Cardiac muscle cell (in vitro differentiated cells and primary cell): Measurements from ENCODE around the gene FSIP1. TPM values are rescaled to one million over a fixed set of nuclear protein-coding genes. Genes with fewer than 3 reads are reported as not detected.
A peak's percentile ranks its signal among the peaks of the same experiment; 100 is the strongest.
"Not testable (repeated sequence)": the region's sequence is repeated elsewhere in the genome, so short reads cannot be mapped to it uniquely, and the experiment has no call there.

Experiments used
- DNase-seq, 2 donors: peaks; one replicate each; pipeline versions ENCODE4 v3.0.0 to v3.0.0-alpha.2; 2010 to 2017; ENCODE audit warnings: low read depth in 1 of 2, low spot score in 1 of 2
- H3K27ac ChIP-seq: fragments of 200-600 bp; sonication (generic); 2 replicates; pipeline ENCODE4 v1.5.1; 2016
- H3K27me3 ChIP-seq: fragments of 200-600 bp; sonication (generic); 2 replicates; pipeline ENCODE4 v1.6.0; 2016; ENCODE audit warnings: control low read depth
- H3K36me3 ChIP-seq: fragments of 200-600 bp; sonication (generic); 2 replicates; pipeline ENCODE4 v1.5.1; 2016; ENCODE audit warnings: control low read depth
- H3K4me1 ChIP-seq: fragments of 200-600 bp; sonication (generic); 2 replicates; pipeline ENCODE4 v1.8.1; 2017; ENCODE audit warnings: low read depth, mild to moderate bottlenecking, mixed run types
- H3K4me3 ChIP-seq: fragments of 200-600 bp; sonication (generic); 2 replicates; pipeline ENCODE4 v1.5.1; 2016; ENCODE audit warnings: mild to moderate bottlenecking
- H3K9me3 ChIP-seq: fragments of 200-600 bp; sonication (generic); 2 replicates; pipeline ENCODE4 v1.5.1; 2017; ENCODE audit warnings: low read depth, mild to moderate bottlenecking, control low read depth
- CTCF ChIP-seq: IDR thresholded peaks from 2 replicates; pipeline ENCODE4 v1.5.1; 2012; ENCODE audit warnings: low read depth, mild to moderate bottlenecking, low read length
- polyA plus RNA-seq: library from polyadenylated mRNA; unstranded; fragments of >200 nt; fragmentation: Nextera tagmentation; extraction: Ambion mirVana; gene quantifications from 2 replicates; pipeline ENCODE4 v1.2.1, GENCODE V29; 2016
- total RNA-seq: library from RNA; depleted of rRNA; stranded (reverse); fragments of >200 nt; gene quantifications from 2 replicates; pipeline ENCODE4 v1.2.3, GENCODE V29; 2016

The FSIP1 gene
- total and polyA plus RNA-seq, 2 experiments from 2014 or later, result 0.15 to 0.33 TPM

DNA sequence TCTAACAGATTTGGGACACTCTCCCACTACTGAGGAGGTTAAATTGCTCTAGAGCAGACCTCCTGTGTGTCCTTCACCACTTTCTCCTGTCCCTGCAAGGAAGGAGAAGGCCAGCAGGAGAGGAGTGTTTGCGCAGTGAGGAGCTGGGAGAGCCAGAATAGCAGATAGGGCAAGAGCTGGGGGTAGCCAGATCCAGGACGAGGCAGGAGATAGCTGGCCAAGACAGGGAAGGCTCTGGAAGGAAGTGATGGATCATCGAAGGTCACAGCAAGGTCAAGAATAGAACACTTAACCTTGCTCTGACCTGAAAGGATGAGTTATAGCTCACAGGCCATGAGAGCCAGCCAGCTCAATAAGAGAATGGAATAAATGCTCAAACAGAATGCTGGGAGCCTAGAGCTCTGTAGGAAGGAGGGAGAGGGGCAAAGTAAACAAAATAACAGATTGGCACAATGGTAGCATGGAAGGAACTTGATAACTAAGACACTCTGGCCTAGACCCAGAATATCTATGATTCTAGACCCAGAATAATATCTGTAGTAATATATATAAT lies 37.5 kb upstream of the FSIP1 start:
- no peak for DNase-seq
- Histone ChIP-seq H3K9me3 (no peaks in the 10 kb centered on the region), H3K4me3 (no peak overlapping the region), H3K36me3 (no peaks in the 10 kb centered on the region), H3K27me3 (no peaks in the 10 kb centered on the region), H3K4me1 (no peaks in the 10 kb centered on the region), H3K27ac (no peak overlapping the region)
- no peak for TF ChIP-seq CTCF

DNA sequence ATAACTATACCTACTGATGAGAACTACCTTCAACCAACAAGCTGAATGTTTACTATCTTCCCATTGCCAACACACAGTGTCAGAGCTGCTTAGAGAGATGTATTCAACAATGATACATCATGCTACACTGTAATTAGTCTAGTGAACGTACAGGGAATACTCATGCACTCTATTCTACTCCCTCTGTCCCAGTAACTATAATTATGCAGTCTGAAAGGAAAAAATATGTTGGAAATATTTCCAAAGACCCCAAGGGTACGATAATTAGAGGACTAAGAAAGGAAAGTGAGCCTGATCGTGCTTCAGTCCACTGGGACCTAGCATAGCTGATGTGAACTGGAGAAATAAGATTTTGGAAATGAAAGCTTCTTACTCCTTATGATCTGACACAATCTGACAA lies 36.9 kb upstream of the FSIP1 start:
- Histone ChIP-seq H3K4me1 (no peaks in the 10 kb centered on the region), H3K27ac (no peak overlapping the region), H3K4me3 (no peak overlapping the region), H3K27me3 (no peaks in the 10 kb centered on the region), H3K36me3 (no peaks in the 10 kb centered on the region), H3K9me3 (no peaks in the 10 kb centered on the region)
- TF ChIP-seq CTCF, result no peak
- DNase-seq, result no peak

DNA sequence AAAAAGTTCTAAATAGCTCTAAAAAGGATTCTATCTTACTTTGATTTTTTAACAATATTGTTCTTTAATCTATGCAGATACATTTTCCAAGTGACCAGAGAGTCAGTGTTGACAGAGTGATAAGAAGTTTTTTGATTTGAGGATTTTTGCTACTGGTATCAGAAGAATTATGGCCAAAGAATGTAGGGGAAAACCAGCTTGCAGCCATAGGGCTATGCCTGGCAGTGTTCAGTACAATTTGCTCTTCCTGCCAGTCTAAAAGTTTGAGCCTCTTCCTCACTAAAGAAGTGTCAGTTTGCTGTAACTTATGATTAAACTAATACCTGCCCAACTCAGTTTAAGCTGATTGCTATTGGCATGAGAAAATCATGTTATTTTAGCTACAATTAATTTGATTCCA lies 35.3 kb upstream of the FSIP1 start:
- Histone ChIP-seq H3K9me3 (no peaks in the 10 kb centered on the region), H3K36me3 (no peaks in the 10 kb centered on the region), H3K27ac (no peak overlapping the region), H3K27me3 (no peaks in the 10 kb centered on the region), H3K4me3 (no peak overlapping the region), H3K4me1 (no peaks in the 10 kb centered on the region)
- DNase-seq, result peak in 1 of 2 donors; percentile 10
- TF ChIP-seq CTCF, result no peak

- no peaks in the 10 kb centered on the region for H3K27me3 ChIP-seq
- no peak overlapping the region for H3K27ac ChIP-seq
- H3K36me3 ChIP-seq, result no peaks in the 10 kb centered on the region
- H3K4me3 ChIP-seq, result no peak overlapping the region
- no peaks in the 10 kb centered on the region for H3K9me3 ChIP-seq
- no peaks in the 10 kb centered on the region for H3K4me1 ChIP-seq
- TF ChIP-seq CTCF, result no peak
- no peak for DNase-seq
These were observed 31.8 kb upstream of the FSIP1 start for GRCh38 chr15:39814489-39814888.

DNA sequence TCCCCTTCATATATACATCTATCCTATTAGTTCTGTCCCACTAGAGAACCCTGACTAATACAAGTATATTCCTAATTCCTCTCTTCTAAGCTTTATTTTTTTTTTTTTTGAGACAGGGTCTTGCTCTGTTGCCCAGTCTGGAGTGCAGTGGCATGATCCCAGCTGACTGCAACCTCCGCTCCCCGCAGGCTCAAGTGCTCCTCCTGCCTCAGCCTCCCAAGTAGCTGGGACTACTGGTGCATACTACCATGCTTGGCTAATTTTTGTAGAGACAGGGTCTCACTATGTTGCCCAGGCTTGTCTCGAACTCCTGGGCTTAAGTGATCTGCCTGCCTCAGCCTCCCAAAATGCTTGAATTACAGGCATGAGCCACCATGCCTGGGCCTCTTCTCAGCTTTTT lies 30.0 kb upstream of the FSIP1 start:
- H3K27me3 ChIP-seq, H3K9me3 ChIP-seq, DNase-seq: not testable (repeated sequence)

DNA sequence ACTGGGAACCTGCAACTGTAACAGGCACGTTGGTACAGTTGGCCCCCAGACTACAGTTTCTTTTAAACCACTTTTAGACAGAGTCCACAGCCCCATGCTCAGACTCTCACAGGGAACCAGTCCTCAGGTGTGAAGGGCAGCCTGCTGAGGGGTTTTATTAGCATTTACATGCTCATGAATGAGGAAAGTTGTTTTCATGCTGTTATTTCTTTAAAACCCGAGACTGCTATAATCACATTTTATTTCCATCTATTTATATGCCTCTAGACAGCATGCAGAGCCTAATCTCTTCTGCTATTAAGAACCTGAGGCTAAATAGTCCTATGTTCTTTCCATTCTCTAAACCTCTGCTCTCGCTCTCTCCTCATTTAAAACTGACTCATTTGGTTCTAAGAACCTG lies 26.3 kb upstream of the FSIP1 start:
- no peak for TF ChIP-seq CTCF
- DNase-seq, result no peak
- no peaks in the 10 kb centered on the region for H3K36me3 ChIP-seq
- no peaks in the 10 kb centered on the region for H3K4me1 ChIP-seq
- H3K9me3 ChIP-seq, result no peaks in the 10 kb centered on the region
- no peak overlapping the region for H3K4me3 ChIP-seq
- no peak overlapping the region for H3K27ac ChIP-seq
- no peaks in the 10 kb centered on the region for H3K27me3 ChIP-seq

More for the DNA sequence above, 30.0 kb upstream of the FSIP1 start:
- H3K36me3 ChIP-seq, H3K27ac ChIP-seq, H3K4me1 ChIP-seq, H3K4me3 ChIP-seq: not testable (repeated sequence)
